Upper lobe of right lung (tissue), 1 donor: ENCODE data around the gene FAM171A1. TPM values are rescaled to one million over a fixed set of nuclear protein-coding genes. Genes with fewer than 3 reads are reported as not detected.
"Not testable (repeated sequence)": the region's sequence is repeated elsewhere in the genome, so short reads cannot be mapped to it uniquely, and the experiment has no call there.

Experiments
- ATAC-seq: fragments of 200-7000 bp; cut with Tn5 transposase; one replicate; pipeline ENCODE4 v1.9.1; 2020; ENCODE audit warnings: mild to moderate bottlenecking, moderate library complexity
- DNase-seq: peaks from one replicate; pipeline ENCODE4 v3.0.0-alpha.2; 2020
- H3K27ac ChIP-seq: fragments of 200-600 bp; one replicate; pipeline ENCODE4 v1.8.0; 2022
- H3K27me3 ChIP-seq: fragments of 200-600 bp; one replicate; pipeline ENCODE4 v1.8.0; 2022; ENCODE audit warnings: mild to moderate bottlenecking
- H3K36me3 ChIP-seq: fragments of 200-600 bp; one replicate; pipeline ENCODE4 v1.8.0; 2022
- H3K4me1 ChIP-seq: fragments of 200-600 bp; one replicate; pipeline ENCODE4 v1.8.0; 2022
- H3K4me3 ChIP-seq: fragments of 200-600 bp; one replicate; pipeline ENCODE4 v1.8.0; 2022; ENCODE audit warnings: mild to moderate bottlenecking
- H3K9me3 ChIP-seq: fragments of 200-600 bp; one replicate; pipeline ENCODE4 v1.8.0; 2022
- CTCF ChIP-seq: fragments of 200-600 bp; IDR thresholded peaks from one replicate; pipeline ENCODE4 v1.8.0; 2022; ENCODE audit warnings: antibody characterized with exemption
- intact Hi-C: fragments of 100-400 bp; cut with DNase I; formaldehyde crosslinking; loops from one replicate; pipeline ENCODE4 v1.11.0; 2022
- total RNA-seq: library from RNA; stranded (reverse); fragmentation: NEBNext Ultra II Directional; extraction: Animal tissue kit (Norgen Biotek cat#: 25700); gene quantifications from one replicate; pipeline ENCODE4 v1.2.1, GENCODE V29; 2021
- donor health status: DM: no; HTN: yes; CAD: no; lungs with severe emphysema.

FAM171A1 gene
- total RNA-seq, 1 donor from 2014 or later: 17.3 TPM

- no peaks in the 10 kb centered on the region for H3K9me3 ChIP-seq
- ATAC-seq (no peak), DNase-seq (no peak)
- H3K4me1 ChIP-seq: no peaks in the 10 kb centered on the region
- no peak overlapping the region for H3K4me3 ChIP-seq
- no peak overlapping the region for H3K27ac ChIP-seq
- no peaks in the 10 kb centered on the region for H3K27me3 ChIP-seq
- no peaks in the 10 kb centered on the region for H3K36me3 ChIP-seq
- intact Hi-C loops: no loop called here
- TF ChIP-seq CTCF: no peak
Observed at GRCh38 chr10:15280462-15280861, 90.6 kb downstream of the FAM171A1 start.

- TF ChIP-seq CTCF: no peak
- H3K27me3 ChIP-seq: no peaks in the 10 kb centered on the region
- ATAC-seq (no peak), DNase-seq (no peak)
- no peaks in the 10 kb centered on the region for H3K4me1 ChIP-seq
- H3K9me3 ChIP-seq: no peaks in the 10 kb centered on the region
- H3K27ac ChIP-seq: no peak overlapping the region
- H3K4me3 ChIP-seq: no peak overlapping the region
- H3K36me3 ChIP-seq: no peaks in the 10 kb centered on the region
- intact Hi-C loops: no loop called here
Observed at GRCh38 chr10:15279236-15279635, 91.9 kb downstream of the FAM171A1 start.

GRCh38 chr10:15278786-15279185 lies 92.3 kb downstream of the FAM171A1 start:
- ATAC-seq (no peak), DNase-seq (no peak)
- Histone ChIP-seq H3K9me3 (no peaks in the 10 kb centered on the region), H3K27ac (no peak overlapping the region), H3K27me3 (no peaks in the 10 kb centered on the region), H3K4me1 (no peaks in the 10 kb centered on the region), H3K36me3 (no peaks in the 10 kb centered on the region), H3K4me3 (no peak overlapping the region)
- no peak for TF ChIP-seq CTCF
- intact Hi-C loops: no loop called here

- intact Hi-C loops, DNase-seq, ATAC-seq: not testable (repeated sequence)
Observed at GRCh38 chr10:15276039-15276438, 95.0 kb downstream of the FAM171A1 start.

GRCh38 chr10:15269838-15270237 lies 101.3 kb downstream of the FAM171A1 start:
- intact Hi-C loops, H3K4me1 ChIP-seq, ATAC-seq, H3K36me3 ChIP-seq, H3K27me3 ChIP-seq, DNase-seq, H3K27ac ChIP-seq, H3K4me3 ChIP-seq, H3K9me3 ChIP-seq: not testable (repeated sequence)

More at GRCh38 chr10:15276039-15276438, 95.0 kb downstream of the FAM171A1 start:
- H3K9me3 ChIP-seq, H3K36me3 ChIP-seq, H3K4me3 ChIP-seq, H3K4me1 ChIP-seq, H3K27ac ChIP-seq, H3K27me3 ChIP-seq: not testable (repeated sequence)

- ATAC-seq: no peak
- intact Hi-C loops: no loop called here
- TF ChIP-seq CTCF: no peak
- no peak overlapping the region for H3K27ac ChIP-seq
- no peaks in the 10 kb centered on the region for H3K4me1 ChIP-seq
- H3K27me3 ChIP-seq: no peaks in the 10 kb centered on the region
- DNase-seq: no peak
- H3K4me3 ChIP-seq: no peak overlapping the region
- H3K9me3 ChIP-seq: no peaks in the 10 kb centered on the region
- no peaks in the 10 kb centered on the region for H3K36me3 ChIP-seq
Observed at GRCh38 chr10:15267496-15267895, 103.6 kb downstream of the FAM171A1 start.

- no peak for ATAC-seq
- H3K4me1 ChIP-seq: no peaks in the 10 kb centered on the region
- H3K4me3 ChIP-seq: no peak overlapping the region
- intact Hi-C loops: no loop called here
- H3K27me3 ChIP-seq: no peaks in the 10 kb centered on the region
- no peak overlapping the region for H3K27ac ChIP-seq
- no peak for DNase-seq
- no peak for TF ChIP-seq CTCF
- H3K9me3 ChIP-seq: no peaks in the 10 kb centered on the region
- no peaks in the 10 kb centered on the region for H3K36me3 ChIP-seq
Observed at GRCh38 chr10:15266117-15266516, 105.0 kb downstream of the FAM171A1 start.
